Panc1 (cell line): Measurements from ENCODE around the gene DEFB114.

Experiments
- POLR2AphosphoS5 ChIP-seq: IDR thresholded peaks from 2 replicates; pipeline ENCODE4 v1.6.1; 2012; ENCODE audit warnings: mild to moderate bottlenecking, low read depth, low read length, moderate library complexity
- TF ChIP-seq, protein P1 (sequence below): fragments of 450-650 bp; IDR thresholded peaks from 2 replicates; pipeline ENCODE4 v1.5.1; 2017; ENCODE audit warnings: mild to moderate bottlenecking

DNA sequence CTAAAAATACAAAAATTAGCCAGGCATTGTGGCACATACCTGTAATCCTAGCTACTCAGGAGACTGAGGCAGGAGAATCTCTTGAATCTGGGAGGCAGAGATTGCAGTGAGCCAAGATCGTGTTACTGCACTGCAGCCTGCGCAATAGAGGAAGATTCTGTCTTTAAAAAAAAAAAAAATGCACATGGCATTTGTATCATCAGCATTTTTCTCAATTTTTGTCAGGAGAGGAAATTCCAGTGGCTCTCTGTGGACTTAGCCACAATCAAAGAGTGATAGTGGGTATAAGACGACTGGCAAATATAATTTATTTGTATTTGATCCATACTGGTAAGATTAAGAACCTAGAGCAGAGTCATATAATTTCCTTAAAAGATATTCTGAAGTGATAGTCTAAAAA is 28.6 kb downstream of the DEFB114 start:
- TF ChIP-seq, protein P1, sequence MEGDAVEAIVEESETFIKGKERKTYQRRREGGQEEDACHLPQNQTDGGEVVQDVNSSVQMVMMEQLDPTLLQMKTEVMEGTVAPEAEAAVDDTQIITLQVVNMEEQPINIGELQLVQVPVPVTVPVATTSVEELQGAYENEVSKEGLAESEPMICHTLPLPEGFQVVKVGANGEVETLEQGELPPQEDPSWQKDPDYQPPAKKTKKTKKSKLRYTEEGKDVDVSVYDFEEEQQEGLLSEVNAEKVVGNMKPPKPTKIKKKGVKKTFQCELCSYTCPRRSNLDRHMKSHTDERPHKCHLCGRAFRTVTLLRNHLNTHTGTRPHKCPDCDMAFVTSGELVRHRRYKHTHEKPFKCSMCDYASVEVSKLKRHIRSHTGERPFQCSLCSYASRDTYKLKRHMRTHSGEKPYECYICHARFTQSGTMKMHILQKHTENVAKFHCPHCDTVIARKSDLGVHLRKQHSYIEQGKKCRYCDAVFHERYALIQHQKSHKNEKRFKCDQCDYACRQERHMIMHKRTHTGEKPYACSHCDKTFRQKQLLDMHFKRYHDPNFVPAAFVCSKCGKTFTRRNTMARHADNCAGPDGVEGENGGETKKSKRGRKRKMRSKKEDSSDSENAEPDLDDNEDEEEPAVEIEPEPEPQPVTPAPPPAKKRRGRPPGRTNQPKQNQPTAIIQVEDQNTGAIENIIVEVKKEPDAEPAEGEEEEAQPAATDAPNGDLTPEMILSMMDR, result no peak
- no peak for TF ChIP-seq POLR2AphosphoS5
